ENCODE results near the gene RECQL5. TPM values are rescaled to one million over a fixed set of nuclear protein-coding genes. Genes with fewer than 3 reads are reported as not detected.

RECQL5 gene
- total RNA-seq, 4 donors from 2014 or later = 41.9 to 91.8 (median 70.1) TPM

DNA sequence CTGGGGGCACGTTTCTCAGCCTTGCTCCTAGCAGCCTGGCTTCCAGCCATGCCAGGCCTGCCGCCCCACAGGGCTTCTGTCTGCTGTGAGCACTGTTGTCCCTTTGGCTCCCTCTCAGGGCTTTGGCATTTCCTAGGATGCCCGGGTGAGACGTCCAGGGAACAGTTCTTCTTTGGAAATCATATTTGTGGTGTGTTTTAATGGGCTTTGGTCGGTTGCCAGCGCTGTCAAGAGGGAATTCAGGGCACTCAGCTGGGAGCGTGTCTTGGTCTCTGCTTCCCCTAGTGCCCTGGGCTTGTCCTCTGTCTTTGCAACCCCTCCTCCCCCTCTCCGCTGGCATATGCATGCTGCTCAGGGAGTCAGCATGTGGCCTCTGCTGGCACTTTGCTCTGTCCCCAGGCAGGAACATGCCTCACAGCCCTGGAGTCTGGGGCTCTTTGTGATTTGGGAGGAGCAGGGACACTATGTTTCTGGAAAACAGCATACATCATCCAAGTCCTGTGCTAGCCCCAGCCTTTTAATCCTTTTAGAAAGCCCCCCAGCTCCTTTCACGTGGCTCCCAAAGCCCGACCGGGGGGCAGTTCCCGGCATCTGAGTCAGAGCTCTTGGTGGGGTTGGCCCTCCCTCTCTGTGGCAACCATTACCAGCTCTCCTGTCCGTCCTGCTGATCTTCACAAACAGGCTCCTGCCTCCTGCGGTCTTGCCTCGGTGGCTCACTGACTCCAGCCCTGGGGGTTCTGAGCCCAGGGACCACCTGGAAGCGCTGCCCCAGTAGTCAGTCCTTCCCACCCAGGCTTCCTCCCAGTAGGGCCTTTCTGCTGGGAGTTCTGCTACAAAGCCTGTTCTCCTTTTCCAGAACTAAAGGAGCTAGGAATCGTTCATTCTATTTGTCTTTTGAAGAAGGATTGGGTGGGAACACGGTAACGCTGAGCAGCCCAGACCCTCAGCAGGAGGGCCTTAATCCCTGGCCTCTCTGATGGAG lies 26.8 kb upstream of the RECQL5 start:
- H3K27me3 ChIP-seq = no peaks in the 10 kb centered on the region
- H3K9me3 ChIP-seq = no peaks in the 10 kb centered on the region
- no peak overlapping the region for H3K4me3 ChIP-seq (replicated peaks in 1 of 3)
- DNase-seq = peak; percentile 81 to 93
- TF ChIP-seq POLR2A (IDR thresholded peaks at IDR 0.05) = no peak
- TF ChIP-seq, protein P1, sequence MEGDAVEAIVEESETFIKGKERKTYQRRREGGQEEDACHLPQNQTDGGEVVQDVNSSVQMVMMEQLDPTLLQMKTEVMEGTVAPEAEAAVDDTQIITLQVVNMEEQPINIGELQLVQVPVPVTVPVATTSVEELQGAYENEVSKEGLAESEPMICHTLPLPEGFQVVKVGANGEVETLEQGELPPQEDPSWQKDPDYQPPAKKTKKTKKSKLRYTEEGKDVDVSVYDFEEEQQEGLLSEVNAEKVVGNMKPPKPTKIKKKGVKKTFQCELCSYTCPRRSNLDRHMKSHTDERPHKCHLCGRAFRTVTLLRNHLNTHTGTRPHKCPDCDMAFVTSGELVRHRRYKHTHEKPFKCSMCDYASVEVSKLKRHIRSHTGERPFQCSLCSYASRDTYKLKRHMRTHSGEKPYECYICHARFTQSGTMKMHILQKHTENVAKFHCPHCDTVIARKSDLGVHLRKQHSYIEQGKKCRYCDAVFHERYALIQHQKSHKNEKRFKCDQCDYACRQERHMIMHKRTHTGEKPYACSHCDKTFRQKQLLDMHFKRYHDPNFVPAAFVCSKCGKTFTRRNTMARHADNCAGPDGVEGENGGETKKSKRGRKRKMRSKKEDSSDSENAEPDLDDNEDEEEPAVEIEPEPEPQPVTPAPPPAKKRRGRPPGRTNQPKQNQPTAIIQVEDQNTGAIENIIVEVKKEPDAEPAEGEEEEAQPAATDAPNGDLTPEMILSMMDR (IDR thresholded peaks at IDR 0.05) = peak in 4 of 6 experiments; percentile 8 to 28 (median 26)
- 58 to 59% methylated on average over 17 to 19 of the region's 19 CpGs for WGBS, 2 donors
- peak overlapping the region in 2 of 3 donors; percentile 30 to 34 for H3K27ac ChIP-seq
- no peaks in the 10 kb centered on the region for H3K36me3 ChIP-seq
- intact Hi-C loops (cut with DNase I) = no loop called here
- H3K4me1 ChIP-seq = peaks cover 13 to 39% of the 10 kb centered on the region in 2 donors

DNA sequence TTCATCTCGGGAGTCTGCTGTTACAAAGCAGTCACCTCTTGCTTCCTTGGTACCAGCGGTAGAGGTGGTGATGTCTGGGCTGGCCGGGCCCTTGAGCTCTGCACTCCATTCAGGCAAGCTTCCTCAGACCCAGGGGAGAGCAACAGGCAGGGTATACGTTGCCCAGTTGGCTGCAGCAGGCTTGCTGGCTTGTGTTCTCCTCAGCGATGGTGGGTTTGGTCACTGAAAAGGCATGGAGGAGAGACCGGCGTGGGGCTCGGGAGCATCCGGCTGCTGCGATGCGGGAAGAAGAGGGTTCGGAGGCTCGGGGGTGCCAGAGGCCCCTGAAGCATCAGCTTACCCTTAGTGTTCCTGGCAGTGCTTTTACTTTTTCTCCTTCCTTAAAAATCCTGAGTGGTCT lies 26.0 kb upstream of the RECQL5 start:
- no peaks in the 10 kb centered on the region for H3K9me3 ChIP-seq
- intact Hi-C loops (cut with DNase I) = no loop called here
- H3K4me3 ChIP-seq (replicated peaks in 1 of 3) = no peak overlapping the region
- TF ChIP-seq, protein P1 (IDR thresholded peaks at IDR 0.05) = no peak
- TF ChIP-seq POLR2A (IDR thresholded peaks at IDR 0.05) = no peak
- DNase-seq = no peak
- H3K4me1 ChIP-seq = peaks cover 13 to 42% of the 10 kb centered on the region in 2 donors
- H3K36me3 ChIP-seq = no peaks in the 10 kb centered on the region
- H3K27ac ChIP-seq = no peak overlapping the region
- 87% methylated on average over 13 of the region's 13 CpGs for WGBS, 2 donors
- no peaks in the 10 kb centered on the region for H3K27me3 ChIP-seq

DNA sequence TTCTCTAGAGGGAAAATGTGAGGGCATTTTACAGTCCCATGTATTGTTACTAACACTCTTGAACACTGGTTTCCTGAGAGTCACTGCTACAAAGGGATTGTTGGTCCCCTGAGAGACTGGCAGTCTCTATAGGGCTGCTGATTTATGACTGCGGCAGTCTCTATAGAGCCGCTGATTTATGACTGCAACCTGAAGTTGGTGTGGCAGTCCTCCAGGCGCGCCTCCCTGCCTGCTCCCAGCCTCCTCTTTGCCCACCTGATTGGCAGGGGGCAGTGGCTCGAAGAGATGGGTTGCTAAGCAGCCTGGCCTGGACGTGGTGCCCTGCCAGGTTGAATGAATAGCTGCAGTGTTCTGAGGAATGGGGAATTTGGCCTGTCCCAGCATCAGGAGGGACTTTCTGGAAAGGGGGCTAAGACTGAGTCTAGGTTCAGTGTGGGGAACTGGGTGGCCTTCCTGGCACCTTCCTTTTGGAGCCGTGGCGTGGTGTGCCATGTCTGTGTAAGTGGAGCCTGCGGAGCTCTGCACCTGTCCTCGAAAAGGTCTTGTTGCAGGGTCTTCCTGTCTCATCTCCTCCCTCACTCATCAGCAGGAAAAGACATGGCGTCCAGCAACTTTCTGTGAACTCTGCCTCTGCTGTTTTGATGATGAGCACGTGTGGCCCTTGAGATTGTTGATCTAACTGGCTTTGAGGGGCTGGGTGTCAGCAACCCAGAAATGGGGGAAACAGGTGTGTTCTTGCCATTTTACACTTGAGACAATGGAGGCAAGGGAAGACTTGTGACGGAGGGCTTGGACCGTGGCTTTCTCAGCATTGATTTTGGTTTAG lies 25.1 kb upstream of the RECQL5 start:
- peaks cover 13 to 35% of the 10 kb centered on the region in 2 donors for H3K4me1 ChIP-seq
- intact Hi-C loops (cut with DNase I) = no loop called here
- H3K27me3 ChIP-seq = no peaks in the 10 kb centered on the region
- no peaks in the 10 kb centered on the region for H3K36me3 ChIP-seq
- no peak for DNase-seq
- no peaks in the 10 kb centered on the region for H3K9me3 ChIP-seq
- no peak overlapping the region for H3K4me3 ChIP-seq (replicated peaks in 1 of 3)
- 74 to 82% methylated on average over 13 to 14 of the region's 14 CpGs for WGBS, 2 donors
- H3K27ac ChIP-seq = no peak overlapping the region
- TF ChIP-seq, protein P1 (IDR thresholded peaks at IDR 0.05) = no peak
- TF ChIP-seq POLR2A (IDR thresholded peaks at IDR 0.05) = no peak

DNA sequence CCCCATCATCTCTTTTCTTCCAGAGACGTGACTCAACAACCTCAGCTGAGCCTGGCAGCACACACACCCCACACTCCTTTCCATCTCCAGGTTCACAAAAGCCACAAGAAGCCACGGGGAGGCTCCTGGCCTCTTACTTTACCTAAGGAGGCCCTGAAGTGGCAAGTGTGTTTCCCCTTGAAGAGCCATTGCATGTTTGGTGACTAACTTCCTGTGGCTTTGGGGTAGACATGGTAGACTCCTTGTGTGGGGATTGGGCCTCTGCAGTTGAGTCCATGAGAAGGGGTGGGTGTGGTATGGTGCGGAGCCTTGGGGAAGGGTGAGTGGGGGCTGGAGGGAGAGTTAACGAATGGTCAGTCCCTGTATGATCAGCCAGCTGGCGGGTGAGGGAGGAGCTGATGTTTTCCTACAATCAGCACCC lies 24.4 kb upstream of the RECQL5 start:
- TF ChIP-seq, protein P1 (IDR thresholded peaks at IDR 0.05) = no peak
- TF ChIP-seq POLR2A (IDR thresholded peaks at IDR 0.05) = no peak
- H3K27me3 ChIP-seq = no peaks in the 10 kb centered on the region
- no peaks in the 10 kb centered on the region for H3K9me3 ChIP-seq
- H3K27ac ChIP-seq = no peak overlapping the region
- intact Hi-C loops (cut with DNase I) = no loop called here
- H3K4me3 ChIP-seq (replicated peaks in 1 of 3) = no peak overlapping the region
- DNase-seq = no peak
- H3K36me3 ChIP-seq = no peaks in the 10 kb centered on the region
- WGBS, 2 donors = 84 to 89% methylated on average over 5 of the region's 5 CpGs
- peaks cover 13 to 33% of the 10 kb centered on the region in 2 donors for H3K4me1 ChIP-seq

Data from thyroid gland (tissue), 4 donors.